Stimulated activated CD4-positive, alpha-beta T cell treated with anti-CD3 and anti-CD28 coated beads, Interleukin-4, amount 100 ng/mL, for 24 hours (primary cell): Measurements from ENCODE around the gene PTPRU.
"Not testable (repeated sequence)": the region's sequence is repeated elsewhere in the genome, so short reads cannot be mapped to it uniquely, and the experiment has no call there.

Experiments
- DNase-seq: peaks from one replicate; pipeline ENCODE4 v3.0.0-alpha.2; 2020

Gene PTPRU

DNA sequence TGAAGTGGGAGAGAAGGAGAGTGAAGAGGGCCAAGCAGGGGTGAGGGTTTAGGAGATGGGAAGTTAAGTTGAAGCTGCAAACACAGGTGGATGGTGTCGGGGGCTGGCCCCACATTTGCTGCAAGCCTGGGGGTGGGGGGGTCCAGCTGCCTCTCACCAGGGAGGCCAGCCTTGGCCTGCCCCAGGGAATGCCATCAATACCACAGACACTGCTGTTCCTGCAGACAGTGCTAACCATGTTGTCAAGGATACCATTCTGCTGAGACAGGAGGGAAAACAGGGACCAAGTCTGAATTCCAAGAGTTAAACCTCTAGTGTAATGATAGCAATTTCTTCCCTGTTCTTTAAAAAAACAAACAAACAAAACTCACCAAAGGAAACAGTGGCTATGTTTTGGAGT is 13.6 kb upstream of the PTPRU start:
- no peak for DNase-seq

GRCh38 chr1:29223521-29223920 is 12.8 kb upstream of the PTPRU start:
- DNase-seq, result no peak

GRCh38 chr1:29224356-29224837 is 11.9 kb upstream of the PTPRU start:
- no peak for DNase-seq

GRCh38 chr1:29225361-29225760 is 11.0 kb upstream of the PTPRU start:
- no peak for DNase-seq

- no peak for DNase-seq
Observed at GRCh38 chr1:29227511-29227910, 8.8 kb upstream of the PTPRU start.

- no peak for DNase-seq
Observed at GRCh38 chr1:29230204-29230552, 6.1 kb upstream of the PTPRU start.

- DNase-seq, result peak; percentile 95
Observed at GRCh38 chr1:29230553-29231378, 5.6 kb upstream of the PTPRU start, which contains the start of gene MECR. TSS of gene MECR (minus strand) at chr1:29230934. CDS start at chr1:29230906, 28 bp downstream.

- no peak for DNase-seq
Observed at GRCh38 chr1:29232387-29232786, 3.9 kb upstream of the PTPRU start.

DNA sequence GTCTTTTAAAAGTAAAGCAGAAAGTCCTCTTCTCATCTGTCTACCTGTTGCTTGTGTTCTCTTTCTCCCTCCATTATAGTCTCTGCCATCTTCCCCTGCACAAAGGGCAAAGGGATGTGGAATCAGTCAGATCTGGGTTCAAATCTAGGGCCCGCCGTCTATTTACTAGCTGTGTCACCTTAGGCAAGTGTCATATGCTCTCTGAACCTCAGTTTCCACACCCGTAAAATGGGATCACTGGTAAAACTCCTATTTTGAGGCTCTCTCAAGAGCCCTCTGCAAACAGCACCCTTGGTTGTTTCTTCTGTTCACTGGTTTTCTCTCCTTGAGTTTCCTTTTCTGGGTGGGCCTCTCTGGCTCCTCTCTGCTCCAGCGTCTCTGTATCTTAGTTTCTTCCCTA is 2.6 kb upstream of the PTPRU start:
- DNase-seq, result no peak

- no peak for DNase-seq
Observed at GRCh38 chr1:29234471-29234870, 1.9 kb upstream of the PTPRU start.

DNA sequence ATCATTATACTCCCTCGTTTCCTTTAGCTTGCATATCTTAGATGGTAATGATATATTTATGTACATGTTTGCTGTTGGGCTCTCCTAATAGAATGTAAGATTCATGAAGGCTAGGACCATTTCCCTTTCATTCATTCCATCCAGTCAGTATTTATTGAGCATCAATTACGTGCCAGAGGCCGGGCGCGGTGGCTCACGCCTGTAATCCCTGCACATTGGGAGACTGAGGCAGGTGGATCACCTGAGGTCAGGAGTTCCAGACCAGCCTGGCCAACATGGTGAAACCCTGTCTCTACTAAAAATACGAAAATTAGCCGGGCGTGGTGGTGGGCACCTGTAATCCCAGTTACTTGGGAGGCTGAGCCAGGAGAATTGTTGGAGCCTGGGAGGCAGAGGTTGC is 1.4 kb upstream of the PTPRU start:
- not testable (repeated sequence) for DNase-seq

DNA sequence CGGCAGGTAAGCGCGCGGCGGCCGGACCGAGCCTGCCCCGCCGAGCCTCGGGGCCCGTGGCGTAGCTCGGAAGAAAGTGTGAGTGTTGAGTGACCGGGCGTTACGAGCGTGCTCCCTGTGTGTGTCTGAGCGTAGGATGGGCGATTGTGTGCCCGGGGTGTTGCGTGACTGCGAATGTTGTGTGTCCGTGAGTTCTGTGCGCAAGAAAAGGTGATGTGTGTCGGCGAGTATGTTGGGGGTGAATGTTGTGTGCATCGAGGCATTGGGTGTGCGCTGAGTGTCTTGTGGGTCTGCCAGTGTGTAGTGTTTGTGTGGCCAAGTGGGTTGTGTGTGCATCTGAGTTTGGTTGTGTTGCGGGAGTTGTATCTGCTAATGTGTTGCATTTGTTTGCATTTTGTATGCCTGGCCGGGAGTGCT is 398 bp downstream of the PTPRU start:
- no peak for DNase-seq

- DNase-seq, result no peak
Observed at GRCh38 chr1:29237129-29237821, 953 bp downstream of the PTPRU start.

DNA sequence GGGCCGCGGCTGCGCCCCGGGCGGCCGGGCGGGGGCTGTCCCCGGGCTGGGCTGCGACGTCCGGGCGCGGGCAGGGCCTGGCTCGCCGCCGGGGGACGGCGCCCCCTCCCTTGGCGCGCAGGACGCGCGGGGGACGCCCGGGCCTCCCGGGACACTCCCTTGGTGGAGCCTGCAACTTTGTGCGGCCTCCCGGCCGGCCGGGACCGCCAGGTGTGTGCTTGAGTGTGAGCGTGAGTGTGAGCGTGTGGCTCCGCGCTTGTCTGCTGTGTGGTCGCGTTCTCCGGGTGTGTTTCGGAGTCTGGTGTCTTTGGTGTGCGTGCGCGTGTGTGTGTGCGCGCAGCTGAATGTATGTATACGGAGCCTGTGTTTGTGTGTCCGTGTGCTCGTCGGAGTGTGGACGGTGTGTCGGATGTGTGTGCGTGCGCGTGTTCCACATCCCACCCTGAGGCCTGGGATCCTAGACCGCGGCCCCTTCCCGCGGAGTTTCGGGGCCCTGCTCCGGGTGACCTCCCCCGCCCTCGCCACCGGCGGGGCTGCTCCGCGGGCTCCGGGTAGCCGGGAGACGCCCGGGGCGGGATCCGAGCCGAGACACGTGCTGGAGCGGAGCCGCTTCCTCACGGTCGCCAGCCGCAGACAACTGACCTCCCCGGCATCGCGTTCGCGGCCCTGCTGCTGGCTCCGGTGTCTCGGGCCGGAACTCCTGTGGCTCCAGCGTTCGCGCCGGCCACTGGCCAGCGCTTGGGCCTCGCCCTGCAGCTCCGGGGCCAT is 1.7 kb downstream of the PTPRU start:
- DNase-seq, result no peak

DNA sequence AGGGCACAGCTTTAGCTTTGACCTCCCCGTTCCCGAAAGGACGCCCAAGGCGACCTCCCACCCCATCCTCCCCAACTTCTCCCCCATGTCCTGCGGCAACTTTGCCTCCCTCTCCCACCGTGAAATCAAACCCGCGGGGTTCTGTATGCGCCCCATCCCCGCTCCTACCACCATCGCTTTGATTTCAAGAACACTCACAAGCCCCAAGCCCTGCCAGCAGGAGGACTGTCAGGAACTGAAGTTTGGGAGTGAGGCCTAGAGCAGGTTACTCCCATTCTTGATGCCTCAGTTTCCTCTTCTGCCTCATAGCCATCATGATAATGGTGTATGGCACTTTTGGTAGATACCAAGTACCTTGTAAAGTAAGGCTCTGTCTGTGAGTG is 2.3 kb downstream of the PTPRU start:
- DNase-seq, result no peak

DNA sequence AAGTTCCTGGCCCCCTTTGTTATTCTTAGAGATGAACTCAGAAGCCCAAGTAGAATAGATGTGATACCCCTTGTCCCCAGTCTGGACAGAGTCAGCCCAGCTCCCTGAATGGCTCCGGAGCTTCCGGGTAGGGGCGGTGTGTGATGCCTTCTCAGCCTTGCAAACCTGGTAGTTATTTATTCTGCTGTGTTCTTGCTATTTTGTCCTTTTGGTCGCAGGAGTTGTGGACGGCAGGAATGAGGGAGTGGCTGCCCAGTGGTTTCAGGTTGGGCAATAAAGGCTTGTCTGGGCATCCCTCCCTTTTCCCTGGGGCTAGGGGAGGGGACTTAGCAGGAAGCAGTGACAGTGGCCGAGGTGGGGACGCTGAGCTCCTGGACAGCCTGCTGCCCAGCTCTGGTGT is 2.8 kb downstream of the PTPRU start:
- no peak for DNase-seq

DNA sequence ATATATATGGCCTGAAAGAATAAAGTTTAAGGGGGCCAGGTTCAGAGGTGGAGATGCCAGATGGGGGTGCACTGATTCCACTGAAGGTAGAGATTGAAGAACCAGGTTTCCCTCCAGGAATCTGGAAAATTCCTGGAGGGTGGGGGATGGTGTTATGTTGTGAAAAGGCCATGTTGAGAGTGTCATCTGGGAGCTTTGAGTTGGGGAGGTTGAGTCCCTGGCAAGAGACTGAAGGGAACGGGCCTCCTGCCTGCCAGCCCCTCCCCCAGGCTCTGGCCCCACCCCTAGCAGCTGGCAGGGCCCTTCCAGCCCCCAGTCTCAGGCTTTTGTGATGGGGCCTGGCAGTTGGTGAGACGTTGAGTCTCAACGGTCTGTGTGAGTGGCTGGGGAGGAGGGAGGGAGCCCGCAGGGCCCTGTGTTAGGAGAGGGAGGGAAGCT is 4.1 kb downstream of the PTPRU start:
- DNase-seq, result no peak

- DNase-seq, result no peak
Observed at GRCh38 chr1:29240986-29241385, 4.7 kb downstream of the PTPRU start.

DNA sequence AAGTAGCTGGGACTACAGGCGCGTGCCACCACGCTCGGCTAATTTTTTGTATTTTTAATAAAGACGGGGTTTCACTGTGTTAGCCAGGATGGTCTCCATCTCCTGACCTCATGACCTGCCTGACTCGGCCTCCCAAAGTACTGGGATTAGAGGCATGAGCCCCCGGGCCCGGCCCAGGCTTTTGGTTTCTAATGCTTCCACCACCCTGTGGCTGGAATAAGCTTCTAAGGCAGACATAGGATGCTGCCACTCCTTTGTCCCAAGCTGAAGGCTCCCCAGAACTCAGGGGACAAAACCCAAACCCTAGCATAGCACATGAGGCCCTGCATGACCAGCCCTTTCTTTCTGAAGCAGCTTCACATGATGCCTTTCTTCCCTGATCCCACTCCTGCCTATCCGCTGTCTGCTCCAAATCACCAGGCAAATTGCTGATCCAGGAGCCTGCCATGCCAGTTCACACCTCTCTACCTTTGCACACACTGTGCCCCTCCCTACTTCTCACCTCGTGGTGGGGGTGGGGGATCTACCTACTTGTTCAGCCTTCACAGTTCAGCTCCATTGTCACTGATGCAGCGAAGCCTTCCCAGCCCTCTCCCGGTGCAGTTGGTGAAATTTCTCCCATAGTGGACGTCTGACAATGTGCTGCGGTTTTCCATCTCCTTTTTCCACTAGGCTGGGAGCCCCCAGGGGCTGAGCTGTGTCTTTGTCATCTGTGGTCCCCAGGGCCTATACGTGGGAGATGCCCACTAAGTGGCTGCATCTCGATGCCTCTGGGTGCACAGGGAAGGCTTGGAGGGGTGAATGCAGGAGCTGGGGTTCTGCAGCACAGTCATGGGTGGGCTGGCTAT is 6.9 kb downstream of the PTPRU start:
- DNase-seq, result no peak

DNA sequence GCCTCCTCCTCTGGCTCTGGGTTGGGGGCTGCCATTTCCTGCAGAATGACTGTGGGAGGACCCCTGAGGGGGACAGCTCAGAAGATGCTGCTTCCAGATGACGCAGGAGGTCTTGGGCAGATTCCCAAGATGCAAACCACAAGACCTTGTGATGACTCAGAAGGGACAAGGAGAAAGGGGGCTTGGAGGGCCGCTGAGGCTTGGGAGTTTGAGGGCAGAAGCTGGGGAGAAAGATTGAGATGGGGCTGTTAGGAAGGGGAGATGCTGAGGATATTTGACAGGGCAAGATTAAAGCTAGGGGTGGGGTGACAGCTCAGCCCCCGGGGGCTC is 7.5 kb downstream of the PTPRU start:
- no peak for DNase-seq

- DNase-seq, result no peak
Observed at GRCh38 chr1:29245261-29245660, 8.9 kb downstream of the PTPRU start.

DNA sequence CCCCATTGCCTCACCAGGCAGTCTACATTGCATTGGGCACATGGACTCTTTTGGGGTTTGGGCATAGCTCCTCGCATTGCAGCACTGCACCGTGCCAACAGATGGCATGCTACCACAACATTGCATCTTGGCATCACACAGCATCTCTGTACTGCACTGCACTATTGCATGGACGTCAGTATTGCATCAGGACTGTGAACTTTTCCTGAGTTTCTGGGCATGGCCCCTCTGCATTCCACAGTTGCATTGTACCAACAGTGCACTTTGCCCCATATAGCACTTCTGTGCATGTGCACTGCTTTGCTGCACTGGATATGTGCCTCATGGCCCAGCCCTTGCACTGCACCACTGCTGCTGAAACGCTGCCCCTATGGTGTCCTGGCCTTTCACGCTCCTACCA is 9.6 kb downstream of the PTPRU start:
- DNase-seq, result no peak

- no peak for DNase-seq
Observed at GRCh38 chr1:29247044-29247443, 10.7 kb downstream of the PTPRU start.
